TTC549 (cell line): ENCODE measurements around the gene RPRD1A.
"Not testable (repeated sequence)": the region's sequence is repeated elsewhere in the genome, so short reads cannot be mapped to it uniquely, and the experiment has no call there.

ENCODE experiments used
- FAIRE-seq: peaks from 2 replicates; lab custom pipeline; 2012; peaks lifted over from hg19 to GRCh38; lab: Jason Lieb, UNC

The RPRD1A gene

GRCh38 chr18:36077764-36078163 is 10.4 kb upstream of the RPRD1A start:
- FAIRE-seq, result not testable (repeated sequence)

DNA sequence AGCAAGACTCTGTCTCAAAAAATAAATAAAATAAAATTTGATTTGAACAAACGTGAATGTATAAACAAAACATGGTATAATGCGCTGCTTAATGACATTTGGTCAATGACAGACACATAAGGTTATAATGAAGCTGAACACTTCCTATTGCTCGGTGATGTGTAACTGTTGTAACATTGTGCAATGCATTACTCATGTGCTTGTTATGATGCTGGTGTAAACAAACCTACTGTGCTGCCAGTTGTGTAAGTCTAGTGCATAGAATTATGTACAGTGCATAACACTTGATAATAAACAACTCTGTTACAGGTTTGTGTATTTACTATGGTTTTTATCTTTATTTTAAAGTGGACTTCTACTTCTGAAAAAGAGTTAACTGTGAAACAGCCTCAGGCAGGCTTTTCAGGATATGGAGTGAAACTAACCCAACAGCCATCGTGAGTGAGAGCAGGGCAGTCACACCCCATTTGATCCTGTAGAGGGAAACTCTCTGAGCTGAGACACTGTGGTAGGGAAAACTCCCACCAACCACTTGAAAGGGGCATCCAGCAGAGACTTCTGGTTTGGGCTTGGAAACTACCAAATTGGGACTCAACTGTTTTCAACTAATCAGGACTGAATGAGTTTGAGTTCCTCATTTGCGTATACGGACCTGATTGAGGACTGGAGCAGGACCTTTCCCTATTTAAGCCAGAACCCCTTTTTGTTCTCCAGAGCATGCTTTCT is 8.7 kb upstream of the RPRD1A start:
- no peak for FAIRE-seq

GRCh38 chr18:36074435-36074834 is 7.1 kb upstream of the RPRD1A start:
- no peak for FAIRE-seq

DNA sequence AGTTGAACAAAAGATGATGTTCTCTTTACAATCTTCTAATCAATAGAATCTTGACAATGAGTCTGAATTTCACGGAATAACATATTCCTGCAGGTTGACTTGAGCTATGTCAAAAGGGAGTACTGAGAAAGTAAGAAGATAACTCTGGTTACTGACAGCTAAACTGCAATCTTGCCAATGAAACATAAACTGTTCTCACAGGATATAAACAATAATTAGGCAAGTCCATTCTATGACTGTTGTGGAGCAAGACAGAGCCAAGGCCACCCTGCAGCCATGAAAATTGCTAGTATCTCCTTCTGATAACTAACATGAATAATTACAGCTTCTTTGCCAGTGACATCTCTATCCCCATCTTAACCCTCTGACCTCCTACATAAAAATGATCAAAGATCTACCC is 6.3 kb upstream of the RPRD1A start:
- FAIRE-seq, result no peak

- not testable (repeated sequence) for FAIRE-seq
Observed at GRCh38 chr18:36072406-36072805, 5.0 kb upstream of the RPRD1A start.

DNA sequence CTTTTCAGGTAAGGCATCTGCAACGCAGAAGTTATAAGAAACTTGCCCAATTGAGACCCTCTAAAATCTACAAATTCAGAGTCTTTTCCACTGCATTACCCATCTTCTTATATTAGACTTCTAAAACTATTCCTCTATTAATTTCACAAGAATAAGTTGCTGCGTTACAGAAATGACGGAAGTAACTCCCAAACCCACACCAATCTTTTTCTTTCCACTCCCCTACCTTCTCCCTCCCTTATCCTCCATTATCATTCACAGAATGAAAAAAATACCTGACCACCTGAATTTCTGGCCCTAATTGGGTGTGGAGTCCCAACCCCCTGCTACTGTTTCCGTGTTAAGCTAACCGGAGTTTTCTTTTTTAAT is 689 bp downstream of the RPRD1A start:
- no peak for FAIRE-seq

DNA sequence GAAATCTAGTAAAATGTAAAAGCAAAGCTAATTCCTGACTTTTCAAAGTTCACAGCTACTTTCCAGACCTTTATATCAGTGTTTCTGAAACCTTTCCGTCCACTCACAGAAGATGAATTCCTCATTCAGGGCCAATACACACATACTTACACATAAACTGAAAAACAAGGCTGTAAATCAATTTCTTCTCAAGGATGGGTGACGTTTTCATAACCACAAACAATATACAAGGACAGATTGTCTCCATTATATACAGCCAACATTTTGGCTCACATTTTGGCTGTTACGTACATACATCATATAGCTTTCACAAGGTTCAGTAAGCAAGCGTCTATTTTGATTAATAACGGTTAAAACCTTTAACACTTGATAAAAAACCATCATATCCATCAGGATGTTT is 1.4 kb downstream of the RPRD1A start:
- no peak for FAIRE-seq

DNA sequence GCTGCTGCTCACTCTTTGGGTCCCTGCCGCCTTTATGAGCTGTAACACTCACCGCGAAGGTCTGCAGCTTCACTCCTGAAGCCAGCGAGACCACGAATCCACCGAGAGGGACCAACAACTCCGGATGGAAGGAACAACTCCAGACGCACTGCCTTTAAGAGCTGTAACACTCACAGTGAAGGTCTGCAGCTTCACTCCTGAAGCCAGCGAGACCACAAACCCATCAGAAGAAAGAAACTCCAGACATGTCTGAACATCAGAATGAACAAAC is 2.6 kb downstream of the RPRD1A start:
- FAIRE-seq, result not testable (repeated sequence)

- no peak for FAIRE-seq
Observed at GRCh38 chr18:36064027-36064808, 3.1 kb downstream of the RPRD1A start.

GRCh38 chr18:36058674-36059073 is 8.7 kb downstream of the RPRD1A start:
- no peak for FAIRE-seq

- no peak for FAIRE-seq
Observed at GRCh38 chr18:36051760-36052159, 15.6 kb downstream of the RPRD1A start.

DNA sequence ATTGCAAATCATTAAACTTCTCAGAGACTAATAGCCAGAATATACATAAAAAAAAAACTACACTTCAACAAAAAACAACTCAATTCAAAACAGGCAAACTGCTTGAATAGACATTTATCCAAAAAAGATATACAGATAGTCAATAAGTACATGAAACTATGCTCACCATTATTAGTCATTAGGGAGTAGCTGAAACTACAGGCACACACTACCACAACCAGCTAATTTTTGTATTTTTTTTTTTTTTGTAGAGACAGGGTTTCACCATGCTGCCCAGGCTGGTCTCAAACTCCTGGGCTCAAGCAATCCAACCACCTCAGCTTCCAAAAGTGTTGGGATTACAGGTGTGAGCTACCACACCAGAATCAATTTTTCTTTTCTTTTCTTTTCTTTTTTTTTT is 16.9 kb downstream of the RPRD1A start:
- FAIRE-seq, result no peak

DNA sequence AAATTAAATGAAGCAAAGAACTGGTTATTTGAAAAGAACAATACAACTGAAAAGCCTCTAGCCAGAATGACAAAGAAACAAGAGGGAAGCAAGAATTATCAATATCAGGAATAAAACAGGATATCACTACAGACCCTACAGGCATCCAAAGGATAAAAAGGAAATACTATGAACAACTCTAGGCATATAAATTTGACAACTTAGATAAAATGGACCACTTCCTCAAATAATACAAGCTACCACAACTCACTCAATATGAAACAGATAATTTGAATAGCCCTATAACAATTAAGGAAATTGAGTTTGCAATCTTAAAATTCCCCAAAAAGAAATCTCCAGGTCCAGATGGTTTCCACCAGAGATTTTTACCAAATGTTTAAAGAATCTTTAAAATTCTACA is 19.8 kb downstream of the RPRD1A start:
- no peak for FAIRE-seq

- FAIRE-seq, result no peak
Observed at GRCh38 chr18:36046898-36047297, 20.5 kb downstream of the RPRD1A start.

GRCh38 chr18:36045241-36045991 is 21.9 kb downstream of the RPRD1A start:
- FAIRE-seq, result no peak

DNA sequence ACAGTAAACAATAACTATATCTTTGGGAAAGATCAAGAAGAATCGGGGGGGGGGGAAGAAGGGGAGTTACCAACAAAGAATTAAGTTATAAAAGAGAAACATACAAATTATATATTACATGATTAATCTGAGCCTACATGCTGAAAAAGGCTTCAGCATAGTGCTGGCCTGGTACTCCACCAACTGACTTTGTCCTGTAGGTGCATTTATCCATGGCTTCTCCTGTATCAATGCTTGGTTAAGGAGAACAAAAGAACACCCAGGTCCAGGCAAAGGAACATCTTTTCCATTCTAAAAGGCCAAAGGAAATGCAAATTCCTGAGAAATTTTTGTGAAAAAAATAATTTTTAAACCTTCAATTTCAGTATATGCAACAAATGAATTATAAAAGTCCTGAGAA is 24.2 kb downstream of the RPRD1A start:
- no peak for FAIRE-seq

DNA sequence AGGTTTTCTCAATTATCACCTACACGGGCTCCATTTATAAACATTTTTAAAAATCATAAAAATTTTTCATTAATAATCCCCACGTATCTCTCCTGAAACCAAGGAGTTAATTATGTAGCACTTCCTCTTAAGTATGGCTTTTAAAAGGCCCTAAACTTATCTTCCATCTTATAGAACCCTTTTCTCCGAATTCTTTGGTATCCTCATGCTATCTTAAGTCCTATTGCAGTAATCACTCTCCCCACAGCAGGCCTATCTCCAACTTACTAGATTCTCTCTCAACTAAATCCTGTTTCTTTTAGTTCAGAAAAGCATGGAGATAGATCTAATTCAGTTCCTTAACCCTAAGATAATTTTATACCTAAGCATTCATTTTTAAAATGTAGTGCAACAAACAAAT is 26.2 kb downstream of the RPRD1A start:
- no peak for FAIRE-seq

GRCh38 chr18:36038102-36038663 is 29.2 kb downstream of the RPRD1A start:
- FAIRE-seq, result no peak

GRCh38 chr18:36035253-36035652 is 32.1 kb downstream of the RPRD1A start:
- no peak for FAIRE-seq

DNA sequence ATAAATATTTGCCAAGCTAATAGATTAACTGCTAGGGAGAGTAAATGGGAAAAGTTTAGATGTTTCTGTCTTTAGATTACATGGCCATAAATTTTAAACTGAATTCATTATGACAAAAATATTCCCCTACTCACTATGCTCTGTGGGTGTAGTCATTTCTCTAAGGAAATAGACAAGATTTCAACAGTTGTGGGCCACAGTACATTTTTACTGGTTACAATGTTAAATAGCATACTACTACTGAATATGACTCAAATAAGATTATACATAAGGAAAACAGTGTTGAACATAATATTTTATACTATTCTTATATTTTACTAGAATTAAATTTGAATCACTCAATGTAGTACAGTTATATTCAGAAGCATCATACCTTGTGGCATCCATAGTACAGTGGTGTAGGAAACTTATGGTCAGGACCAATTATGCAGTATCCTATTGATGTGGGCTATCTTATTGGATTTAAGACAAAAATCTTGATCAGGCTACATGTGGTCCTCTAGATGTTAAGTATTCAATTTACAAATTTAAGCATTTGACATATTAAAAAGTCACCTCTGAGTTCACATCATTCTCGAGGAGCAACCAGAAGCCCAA is 33.0 kb downstream of the RPRD1A start:
- no peak for FAIRE-seq

GRCh38 chr18:36031903-36032302 is 35.5 kb downstream of the RPRD1A start:
- no peak for FAIRE-seq

DNA sequence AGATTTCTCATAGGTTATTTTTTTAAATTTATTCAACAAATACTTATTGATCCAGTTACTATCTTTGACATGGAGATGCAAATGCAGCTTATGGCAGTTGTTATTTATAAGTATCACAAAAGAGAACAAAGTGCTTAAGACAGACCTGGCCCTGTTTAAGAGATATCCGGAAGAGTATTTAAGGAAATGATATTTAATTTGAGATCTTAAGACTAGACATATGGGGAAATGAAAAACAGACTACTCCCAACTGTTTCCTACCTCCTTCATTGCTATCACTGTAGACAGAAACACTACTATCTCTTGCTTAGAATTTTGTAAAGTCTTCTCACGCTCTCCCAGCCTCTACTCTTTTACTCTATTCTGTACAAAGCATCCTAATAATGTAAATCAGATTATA is 36.0 kb downstream of the RPRD1A start:
- no peak for FAIRE-seq

DNA sequence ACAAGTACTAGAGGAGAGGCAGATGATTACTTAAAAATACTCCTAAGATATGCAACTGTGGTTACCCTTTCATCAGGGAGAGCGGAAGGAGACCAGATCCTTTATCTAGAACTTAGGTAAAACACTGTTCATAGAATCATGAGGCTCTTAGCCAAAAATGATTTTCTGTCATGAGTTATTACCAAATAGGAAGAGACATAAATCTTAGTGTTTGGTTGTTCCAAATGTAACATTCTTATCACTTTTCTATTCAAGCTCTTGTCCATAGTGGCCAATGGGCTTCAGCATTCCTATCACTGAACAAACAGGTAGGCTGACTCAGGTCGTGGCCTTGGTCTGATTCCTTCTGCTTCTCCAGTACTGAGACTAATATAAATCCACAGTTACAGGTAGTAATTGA is 38.5 kb downstream of the RPRD1A start:
- no peak for FAIRE-seq
